GM10266 (cell line): ENCODE results near the gene ALKBH8.
"Not testable (repeated sequence)": the region's sequence is repeated elsewhere in the genome, so short reads cannot be mapped to it uniquely, and the experiment has no call there.

Experiments used
- DNase-seq: peaks from one replicate; pipeline ENCODE4 v3.0.0; 2012; ENCODE audit errors: extremely low spot score
- CTCF ChIP-seq: IDR thresholded peaks from 2 replicates; pipeline ENCODE4 v1.5.1; 2012; ENCODE audit warnings: mild to moderate bottlenecking, low read depth; ENCODE audit not compliant: control insufficient read depth, insufficient read depth; ENCODE audit errors: missing control alignments

Gene ALKBH8

GRCh38 chr11:107478922-107479321, 86.6 kb downstream of the ALKBH8 start:
- TF ChIP-seq CTCF, result no peak
- no peak for DNase-seq

- no peak for TF ChIP-seq CTCF
- DNase-seq, result no peak
Measured at GRCh38 chr11:107477820-107478219, 87.7 kb downstream of the ALKBH8 start.

GRCh38 chr11:107473792-107474191, 91.7 kb downstream of the ALKBH8 start:
- TF ChIP-seq CTCF, result no peak
- DNase-seq, result no peak

- no peak for DNase-seq
- no peak for TF ChIP-seq CTCF
Measured at GRCh38 chr11:107472966-107473365, 92.6 kb downstream of the ALKBH8 start.

- no peak for TF ChIP-seq CTCF
Measured at GRCh38 chr11:107468596-107468995, 96.9 kb downstream of the ALKBH8 start.

GRCh38 chr11:107467696-107468095, 97.8 kb downstream of the ALKBH8 start:
- no peak for DNase-seq
- no peak for TF ChIP-seq CTCF

More at GRCh38 chr11:107468596-107468995, 96.9 kb downstream of the ALKBH8 start:
- DNase-seq, result no peak

GRCh38 chr11:107466275-107466866, 99.2 kb downstream of the ALKBH8 start:
- DNase-seq, result not testable (repeated sequence)
